ENCODE results near the gene PRPH2.

DNA sequence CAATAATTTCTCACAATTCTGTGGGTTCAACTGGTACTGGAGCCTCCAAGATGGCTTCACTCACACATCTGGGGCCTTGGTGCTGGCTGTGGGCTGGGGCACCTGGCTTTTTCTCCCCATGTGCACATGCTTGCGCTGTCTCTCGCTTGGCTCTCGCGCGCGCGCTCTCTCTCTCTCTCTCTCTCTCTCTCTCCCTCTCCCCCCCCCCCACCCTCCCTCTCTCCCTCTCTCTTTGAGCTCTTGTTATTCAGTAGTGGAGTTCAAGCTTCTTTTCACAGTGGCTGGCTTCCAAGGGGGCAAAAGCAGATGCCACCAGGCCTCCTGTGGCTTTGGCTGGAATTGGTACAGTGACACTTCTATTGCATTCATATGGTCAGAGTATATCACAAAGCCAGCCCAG, 34.3 kb upstream of the PRPH2 start:
- TF ChIP-seq POLR2AphosphoS5 (IDR thresholded peaks at IDR 0.05), result no peak
- TF ChIP-seq, protein P1, sequence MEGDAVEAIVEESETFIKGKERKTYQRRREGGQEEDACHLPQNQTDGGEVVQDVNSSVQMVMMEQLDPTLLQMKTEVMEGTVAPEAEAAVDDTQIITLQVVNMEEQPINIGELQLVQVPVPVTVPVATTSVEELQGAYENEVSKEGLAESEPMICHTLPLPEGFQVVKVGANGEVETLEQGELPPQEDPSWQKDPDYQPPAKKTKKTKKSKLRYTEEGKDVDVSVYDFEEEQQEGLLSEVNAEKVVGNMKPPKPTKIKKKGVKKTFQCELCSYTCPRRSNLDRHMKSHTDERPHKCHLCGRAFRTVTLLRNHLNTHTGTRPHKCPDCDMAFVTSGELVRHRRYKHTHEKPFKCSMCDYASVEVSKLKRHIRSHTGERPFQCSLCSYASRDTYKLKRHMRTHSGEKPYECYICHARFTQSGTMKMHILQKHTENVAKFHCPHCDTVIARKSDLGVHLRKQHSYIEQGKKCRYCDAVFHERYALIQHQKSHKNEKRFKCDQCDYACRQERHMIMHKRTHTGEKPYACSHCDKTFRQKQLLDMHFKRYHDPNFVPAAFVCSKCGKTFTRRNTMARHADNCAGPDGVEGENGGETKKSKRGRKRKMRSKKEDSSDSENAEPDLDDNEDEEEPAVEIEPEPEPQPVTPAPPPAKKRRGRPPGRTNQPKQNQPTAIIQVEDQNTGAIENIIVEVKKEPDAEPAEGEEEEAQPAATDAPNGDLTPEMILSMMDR (IDR thresholded peaks at IDR 0.05), result no peak
- TF ChIP-seq POLR2A (IDR thresholded peaks at IDR 0.05), result no peak

All from gastroesophageal sphincter (tissue), 3 donors.